Stomach (tissue), 4 donors: ENCODE data around the gene SMIM24.

Experiments used
- CTCF ChIP-seq, 7 experiments: fragments of 450-650 bp in 4 of 7; fragments of 200-600 bp in 3 of 7; sonication (generic) in 3 of 7; IDR thresholded peaks; one replicate each; pipeline ENCODE4 v1.5.1; 2016 to 2019; ENCODE audit warnings: antibody characterized with exemption in 7 of 7, control low read depth in 2 of 7, mild to moderate bottlenecking in 1 of 7
- EP300 ChIP-seq: sonication (generic); formaldehyde crosslinking; IDR thresholded peaks from one replicate; pipeline ENCODE4 v1.6.1; 2017; ENCODE audit warnings: antibody characterized with exemption
- POLR2A ChIP-seq, 4 donors: fragments of 450-650 bp; IDR thresholded peaks; one replicate each; pipeline ENCODE4 v1.6.1; 2016; ENCODE audit warnings: antibody characterized with exemption in 4 of 4, control low read depth in 2 of 4, mild to moderate bottlenecking in 1 of 4, moderate library complexity in 1 of 4

DNA sequence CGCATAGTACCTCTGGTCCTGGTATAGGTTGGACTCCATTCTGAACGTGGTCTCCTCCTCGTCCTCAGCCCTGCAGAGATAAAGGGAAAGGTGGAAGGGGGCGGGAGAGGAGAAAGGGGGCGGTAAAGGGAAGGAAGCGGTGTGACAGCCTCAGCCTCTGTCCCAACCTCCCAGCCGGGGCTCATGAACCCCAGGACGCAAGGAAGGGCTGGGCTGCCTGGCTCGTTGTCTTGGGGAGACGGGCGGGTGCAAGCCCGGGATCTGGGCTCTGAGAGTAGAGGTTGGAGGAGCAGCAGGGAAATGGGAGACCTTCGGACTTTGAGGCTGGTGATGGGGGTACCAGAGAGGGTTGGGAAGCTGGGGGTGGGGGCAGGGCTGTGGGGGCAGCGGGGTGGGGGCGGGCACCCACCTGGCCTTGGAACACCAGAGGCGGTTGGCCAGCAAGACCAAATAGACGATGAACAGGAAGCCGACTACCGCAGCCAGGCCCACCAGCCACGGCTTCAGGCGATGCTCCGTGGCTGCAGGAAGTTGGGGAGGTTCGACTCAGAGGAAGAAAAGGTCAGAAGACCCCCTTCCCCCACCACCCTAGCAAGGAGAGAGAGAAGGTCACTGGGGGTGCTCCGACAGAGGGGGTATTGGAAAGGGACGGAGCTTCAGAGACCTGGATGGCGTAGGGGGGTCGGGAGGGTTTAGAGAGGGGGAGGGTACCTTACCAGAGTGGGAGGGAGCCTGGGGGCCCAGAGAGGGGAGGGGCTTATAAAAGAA lies 1.7 kb downstream of the SMIM24 start:
- no peak for TF ChIP-seq CTCF (IDR thresholded peaks at IDR 0.05)
- TF ChIP-seq POLR2A (IDR thresholded peaks at IDR 0.05) = no peak
- TF ChIP-seq EP300 = no peak
